ENCODE data around the gene THAP9. TPM values are rescaled to one million over a fixed set of nuclear protein-coding genes. Genes with fewer than 3 reads are reported as not detected.

The THAP9 gene
- total RNA-seq, 4 donors from 2014 or later = 2.1 to 5.2 (median 2.9) TPM

DNA sequence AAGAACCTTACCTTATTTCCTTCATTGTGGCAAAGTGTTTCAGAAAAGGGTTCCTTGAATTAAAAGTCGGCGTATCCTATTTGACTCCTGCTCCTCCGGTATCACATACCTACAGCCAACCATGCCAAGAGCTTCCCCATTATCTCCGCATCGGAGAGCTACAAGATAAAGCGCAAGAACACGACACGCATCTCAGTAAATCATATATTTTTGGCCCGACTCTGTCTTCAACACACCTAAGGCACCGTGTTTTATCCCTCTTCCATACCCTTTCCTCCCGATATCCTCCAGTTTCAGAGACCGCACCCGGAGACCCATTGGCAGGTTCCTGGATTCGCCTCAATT lies 497 bp upstream of the THAP9 start:
- DNase-seq (ENCODE audit: extremely low spot score) = no peak
- H3K27ac ChIP-seq (replicated peaks in 1 of 4) = peak overlapping the region; percentile 90 to 98 (median 97)
- intact Hi-C loops (cut with DNase I) = loop anchor here (5.0 kb wide), 1 partner anchor 112 kb away; the partner anchor contains the start of gene LIN54
- H3K9me3 ChIP-seq = no peaks in the 10 kb centered on the region
- TF ChIP-seq EP300 (IDR thresholded peaks at IDR 0.05) (peak; percentile 16), POLR2AphosphoS5 (IDR thresholded peaks at IDR 0.05) (no peak)
- TF ChIP-seq, protein P1, sequence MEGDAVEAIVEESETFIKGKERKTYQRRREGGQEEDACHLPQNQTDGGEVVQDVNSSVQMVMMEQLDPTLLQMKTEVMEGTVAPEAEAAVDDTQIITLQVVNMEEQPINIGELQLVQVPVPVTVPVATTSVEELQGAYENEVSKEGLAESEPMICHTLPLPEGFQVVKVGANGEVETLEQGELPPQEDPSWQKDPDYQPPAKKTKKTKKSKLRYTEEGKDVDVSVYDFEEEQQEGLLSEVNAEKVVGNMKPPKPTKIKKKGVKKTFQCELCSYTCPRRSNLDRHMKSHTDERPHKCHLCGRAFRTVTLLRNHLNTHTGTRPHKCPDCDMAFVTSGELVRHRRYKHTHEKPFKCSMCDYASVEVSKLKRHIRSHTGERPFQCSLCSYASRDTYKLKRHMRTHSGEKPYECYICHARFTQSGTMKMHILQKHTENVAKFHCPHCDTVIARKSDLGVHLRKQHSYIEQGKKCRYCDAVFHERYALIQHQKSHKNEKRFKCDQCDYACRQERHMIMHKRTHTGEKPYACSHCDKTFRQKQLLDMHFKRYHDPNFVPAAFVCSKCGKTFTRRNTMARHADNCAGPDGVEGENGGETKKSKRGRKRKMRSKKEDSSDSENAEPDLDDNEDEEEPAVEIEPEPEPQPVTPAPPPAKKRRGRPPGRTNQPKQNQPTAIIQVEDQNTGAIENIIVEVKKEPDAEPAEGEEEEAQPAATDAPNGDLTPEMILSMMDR (IDR thresholded peaks at IDR 0.05) = no peak
- H3K36me3 ChIP-seq = peaks cover 0 to 29% (median 10%) of the 10 kb centered on the region in 4 donors
- no peaks in the 10 kb centered on the region for H3K27me3 ChIP-seq
- peaks cover 31 to 44% (median 36%) of the 10 kb centered on the region in 4 donors for H3K4me1 ChIP-seq
- peak overlapping the region; percentile 71 to 80 (median 75) for H3K4me3 ChIP-seq
- WGBS = under 1% methylated on average over 14 of the region's 14 CpGs

DNA sequence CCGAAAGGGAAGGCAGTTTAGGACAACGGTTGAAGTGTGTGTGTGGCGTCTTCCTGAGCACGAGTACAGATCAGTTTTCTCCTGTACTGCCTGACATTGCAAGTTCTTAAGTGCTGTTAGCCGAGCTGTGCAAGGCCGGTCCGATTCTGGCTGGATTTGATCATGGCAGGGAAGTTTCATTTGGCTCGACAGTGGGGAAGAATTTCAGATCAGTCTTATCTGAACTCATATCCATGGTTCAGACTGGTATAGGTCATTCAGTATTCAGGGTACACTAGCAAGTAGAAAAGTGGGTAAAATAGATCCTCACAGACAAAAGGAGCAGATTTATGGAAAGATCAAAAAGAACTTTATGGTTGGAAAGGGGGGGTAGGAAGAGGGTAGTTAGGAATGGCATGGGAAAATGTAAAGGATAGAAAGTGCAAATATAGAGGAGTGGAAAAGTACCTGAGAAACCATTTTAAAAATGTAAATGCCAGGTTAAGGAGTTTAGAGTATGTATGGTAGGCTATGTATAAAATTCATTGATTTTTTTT lies 716 bp downstream of the THAP9 start:
- intact Hi-C loops (cut with DNase I) = loop anchor here (5.0 kb wide), 1 partner anchor 111 kb away; the partner anchor contains the start of gene LIN54
- Histone ChIP-seq H3K4me1 (peaks cover 31 to 44% (median 36%) of the 10 kb centered on the region in 4 donors), H3K4me3 (peak overlapping the region; percentile 71 to 80 (median 75)), H3K27me3 (no peaks in the 10 kb centered on the region), H3K36me3 (peaks cover 0 to 27% (median 4%) of the 10 kb centered on the region in 4 donors), H3K27ac (replicated peaks in 1 of 4) (peak overlapping the region; percentile 90 to 98 (median 97)), H3K9me3 (no peaks in the 10 kb centered on the region)
- TF ChIP-seq POLR2A (IDR thresholded peaks at IDR 0.05; ENCODE audit: low read depth) (no peak), EP300 (IDR thresholded peaks at IDR 0.05) (no peak), POLR2AphosphoS5 (IDR thresholded peaks at IDR 0.05) (no peak)
- TF ChIP-seq, protein P1 (IDR thresholded peaks at IDR 0.05) = no peak
- 0% methylated on average over 8 of the region's 8 CpGs for WGBS
- DNase-seq (ENCODE audit: extremely low spot score) = no peak

DNA sequence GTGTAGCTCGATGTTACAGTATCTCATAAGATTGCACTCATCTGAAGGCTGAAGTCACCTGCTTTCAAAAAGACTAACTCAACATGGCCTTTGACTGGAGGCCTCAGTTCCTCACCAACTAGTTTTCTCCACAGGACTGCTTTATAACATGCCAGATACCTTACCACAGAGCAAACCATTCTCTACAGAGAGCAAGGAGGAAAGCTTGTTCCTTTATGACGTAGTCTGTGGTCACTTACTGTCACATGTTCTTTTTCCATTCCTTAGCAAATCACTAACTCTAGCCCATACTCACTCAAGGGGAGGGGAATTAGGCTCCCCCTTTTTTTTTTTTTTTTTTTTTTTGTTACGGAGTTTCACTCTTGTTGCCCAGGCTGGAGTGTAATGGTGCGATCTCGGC lies 3.2 kb downstream of the THAP9 start:
- 95% methylated on average over 5 of the region's 5 CpGs for WGBS
- peaks cover 12 to 20% (median 16%) of the 10 kb centered on the region in 4 donors for H3K4me1 ChIP-seq
- peaks cover 0 to 32% (median 11%) of the 10 kb centered on the region in 4 donors for H3K36me3 ChIP-seq
- no peaks in the 10 kb centered on the region for H3K9me3 ChIP-seq
- TF ChIP-seq, protein P1 (IDR thresholded peaks at IDR 0.05) = no peak
- TF ChIP-seq POLR2AphosphoS5 (IDR thresholded peaks at IDR 0.05) (no peak), POLR2A (IDR thresholded peaks at IDR 0.05; ENCODE audit: low read depth) (no peak), EP300 (IDR thresholded peaks at IDR 0.05) (no peak)
- intact Hi-C loops (cut with DNase I) = loop anchor here (5.0 kb wide), 1 partner anchor 109 kb away; the partner anchor contains the start of gene LIN54
- H3K4me3 ChIP-seq = no peak overlapping the region
- H3K27me3 ChIP-seq = no peaks in the 10 kb centered on the region
- H3K27ac ChIP-seq (replicated peaks in 1 of 4) = no peak overlapping the region
- DNase-seq (ENCODE audit: extremely low spot score) = no peak

DNA sequence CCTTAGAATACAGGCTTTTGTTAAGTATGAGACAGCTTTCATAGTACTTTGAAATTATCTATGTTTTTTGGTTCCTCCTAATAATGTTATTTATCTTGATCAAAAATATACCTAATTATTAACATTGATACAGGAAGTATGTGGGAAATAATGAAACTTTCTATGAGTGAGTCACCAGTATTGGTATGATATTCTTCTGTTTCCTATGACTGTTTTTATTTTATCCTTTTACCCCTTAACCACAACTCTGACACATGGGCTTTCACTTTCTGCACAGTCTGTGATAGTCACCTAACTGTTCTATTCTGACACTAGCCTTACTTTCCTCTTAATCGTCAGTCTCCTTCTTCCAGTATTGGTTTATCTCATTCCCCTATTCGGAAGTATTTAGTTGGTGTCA lies 4.7 kb downstream of the THAP9 start:
- intact Hi-C loops (cut with DNase I) = no loop called here
- 81% methylated on average over 2 of the region's 2 CpGs for WGBS
- peaks cover 0 to 35% (median 12%) of the 10 kb centered on the region in 4 donors for H3K36me3 ChIP-seq

More for the DNA sequence above, 4.7 kb downstream of the THAP9 start:
- Histone ChIP-seq H3K27me3 (no peaks in the 10 kb centered on the region), H3K4me3 (no peak overlapping the region), H3K4me1 (peaks cover 5 to 11% (median 8%) of the 10 kb centered on the region in 4 donors), H3K27ac (replicated peaks in 1 of 4) (no peak overlapping the region), H3K9me3 (no peaks in the 10 kb centered on the region)
- no peak for DNase-seq (ENCODE audit: extremely low spot score)
- TF ChIP-seq EP300 (IDR thresholded peaks at IDR 0.05) (no peak), POLR2AphosphoS5 (IDR thresholded peaks at IDR 0.05) (no peak), POLR2A (IDR thresholded peaks at IDR 0.05; ENCODE audit: low read depth) (no peak)
- TF ChIP-seq, protein P1 (IDR thresholded peaks at IDR 0.05) = no peak

Measured in esophagus muscularis mucosa (tissue), 4 donors.